Raji (cell line): ENCODE measurements around the gene OR8G1.

Source experiments
- POLR2A ChIP-seq: IDR thresholded peaks from 2 replicates; pipeline ENCODE4 v1.6.1; 2011; ENCODE audit warnings: low read depth, low read length, control low read depth; ENCODE audit not compliant: insufficient read depth

OR8G1 gene

GRCh38 chr11:124211321-124211720, 29.6 kb upstream of the OR8G1 start:
- no peak for TF ChIP-seq POLR2A

GRCh38 chr11:124214027-124214426, 26.9 kb upstream of the OR8G1 start:
- TF ChIP-seq POLR2A = no peak

GRCh38 chr11:124219126-124219525, 21.8 kb upstream of the OR8G1 start:
- TF ChIP-seq POLR2A = no peak

GRCh38 chr11:124222407-124222806, 18.5 kb upstream of the OR8G1 start:
- no peak for TF ChIP-seq POLR2A

- no peak for TF ChIP-seq POLR2A
Observed at GRCh38 chr11:124225471-124225870, 15.4 kb upstream of the OR8G1 start.

GRCh38 chr11:124233376-124233775, 7.5 kb upstream of the OR8G1 start:
- TF ChIP-seq POLR2A = no peak

- TF ChIP-seq POLR2A = no peak
Observed at GRCh38 chr11:124238512-124238911, 2.4 kb upstream of the OR8G1 start.

- no peak for TF ChIP-seq POLR2A
Observed at GRCh38 chr11:124256076-124256475, 15.2 kb downstream of the OR8G1 start, which contains the start of gene OR8G5. Gene OR8G5, plus strand, starts transcription at chr11:124256376. Its CDS starts 8,556 bp downstream, at chr11:124264932.

GRCh38 chr11:124274000-124274399, 33.1 kb downstream of the OR8G1 start:
- no peak for TF ChIP-seq POLR2A

- TF ChIP-seq POLR2A = no peak
Observed at GRCh38 chr11:124276081-124276480, 35.2 kb downstream of the OR8G1 start.

GRCh38 chr11:124277207-124277606, 36.3 kb downstream of the OR8G1 start:
- TF ChIP-seq POLR2A = no peak

GRCh38 chr11:124277804-124278203, 36.9 kb downstream of the OR8G1 start:
- no peak for TF ChIP-seq POLR2A

- no peak for TF ChIP-seq POLR2A
Observed at GRCh38 chr11:124278261-124278660, 37.4 kb downstream of the OR8G1 start.

GRCh38 chr11:124285610-124286344, 44.9 kb downstream of the OR8G1 start:
- no peak for TF ChIP-seq POLR2A

- TF ChIP-seq POLR2A = no peak
Observed at GRCh38 chr11:124294687-124295086, 53.8 kb downstream of the OR8G1 start.

- no peak for TF ChIP-seq POLR2A
Observed at GRCh38 chr11:124296016-124296415, 55.1 kb downstream of the OR8G1 start.

GRCh38 chr11:124297921-124298320, 57.0 kb downstream of the OR8G1 start:
- no peak for TF ChIP-seq POLR2A
